HG03196 (cell line): ENCODE data around the gene TELO2.
"Not testable (repeated sequence)": the region's sequence is repeated elsewhere in the genome, so short reads cannot be mapped to it uniquely, and the experiment has no call there.

Experiments used
- ATAC-seq: cut with Tn5 transposase; IDR thresholded peaks from one replicate; pipeline ENCODE4 v1.9.1; 2021; ENCODE audit not compliant: unreplicated experiment

Gene TELO2

DNA sequence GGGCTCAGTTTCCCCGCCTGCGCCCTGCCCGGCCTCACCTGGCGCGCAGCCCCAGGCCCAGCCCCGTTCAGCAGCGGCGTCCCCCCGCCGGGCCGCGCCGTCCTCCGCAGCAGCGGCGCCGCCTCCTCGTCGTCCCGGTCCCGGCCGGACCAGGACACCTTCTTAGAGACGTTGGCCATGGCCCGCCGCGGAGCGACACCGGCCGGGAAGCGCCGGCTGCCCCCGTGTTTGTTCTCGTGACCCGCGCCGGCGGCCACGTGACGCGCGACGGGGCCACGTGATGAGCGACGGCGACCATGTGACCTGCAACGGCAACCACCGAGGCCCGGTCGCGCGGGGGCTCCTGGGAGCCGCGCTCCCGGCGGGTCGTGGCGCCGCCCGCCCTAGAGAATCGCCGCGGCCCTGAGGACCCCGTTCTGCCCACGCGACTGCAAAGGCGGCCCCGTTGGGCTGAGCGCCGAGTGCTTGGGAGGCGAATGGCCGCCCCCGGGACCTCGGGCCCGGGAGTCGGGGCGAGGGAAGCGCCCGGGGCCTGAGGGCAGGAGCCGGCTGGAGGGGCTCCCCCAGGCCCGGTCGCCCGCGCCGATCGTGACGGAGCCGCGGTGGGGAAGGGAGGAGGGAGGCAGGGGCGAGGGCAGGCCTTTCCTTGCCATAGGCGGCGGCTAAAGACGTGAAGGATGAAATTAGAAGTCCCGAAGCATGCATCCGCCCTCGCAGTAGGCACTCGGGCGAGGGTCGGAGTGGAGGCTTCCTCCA lies 18.2 kb upstream of the TELO2 start, which contains the start of gene CLCN7:
Gene CLCN7 (minus strand): TSS at position 233 of the 756 bp plus-strand sequence. CDS start 54 bp downstream, at position 179.
- peak; percentile 72 for ATAC-seq

DNA sequence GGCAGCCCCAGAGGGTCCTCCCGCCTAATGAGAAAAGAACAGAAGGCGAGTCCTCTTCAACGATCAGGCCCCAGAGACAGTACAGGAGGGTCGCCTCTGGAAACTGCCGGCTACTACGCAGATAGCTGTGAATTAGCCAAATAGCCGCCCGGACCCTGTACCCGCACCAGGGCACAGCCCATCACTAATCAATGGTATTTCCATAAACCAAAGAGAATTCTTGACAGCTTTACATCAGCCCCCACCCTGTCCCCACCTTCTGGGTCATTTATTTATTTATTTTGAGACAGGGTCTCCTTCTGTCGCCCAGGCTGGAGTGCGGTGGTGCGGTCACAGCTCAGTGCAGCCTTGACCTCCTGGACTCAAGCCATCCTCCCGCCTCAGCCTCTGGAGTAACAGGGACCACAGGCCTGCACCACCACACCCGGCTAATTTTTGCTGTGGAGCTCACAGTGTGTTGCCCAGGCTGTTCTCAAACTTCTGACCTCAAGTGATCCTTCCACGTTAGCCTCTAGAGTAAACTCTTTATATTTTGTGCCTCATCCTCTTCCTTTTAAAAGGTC lies 17.5 kb upstream of the TELO2 start:
- ATAC-seq: peak; percentile 13

DNA sequence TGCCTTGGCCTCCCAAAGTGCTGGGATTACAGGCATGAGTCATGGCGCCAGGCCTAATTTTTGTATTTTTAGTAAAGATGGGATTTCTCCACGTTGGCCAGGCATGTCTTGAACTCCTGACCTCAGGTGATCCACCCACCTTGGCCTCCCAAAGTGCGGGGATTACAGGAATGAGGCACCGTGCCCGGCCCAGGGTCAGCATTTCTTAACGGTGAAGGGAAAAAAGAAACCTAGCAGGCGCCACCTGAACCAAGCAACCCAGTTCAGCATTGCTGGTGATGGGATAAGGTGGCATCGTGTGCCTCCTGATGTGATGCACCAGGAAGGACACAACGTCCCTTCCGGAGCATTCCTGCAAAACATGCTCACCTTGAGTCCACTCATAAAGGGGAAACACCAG lies 16.1 kb upstream of the TELO2 start:
- no peak for ATAC-seq

DNA sequence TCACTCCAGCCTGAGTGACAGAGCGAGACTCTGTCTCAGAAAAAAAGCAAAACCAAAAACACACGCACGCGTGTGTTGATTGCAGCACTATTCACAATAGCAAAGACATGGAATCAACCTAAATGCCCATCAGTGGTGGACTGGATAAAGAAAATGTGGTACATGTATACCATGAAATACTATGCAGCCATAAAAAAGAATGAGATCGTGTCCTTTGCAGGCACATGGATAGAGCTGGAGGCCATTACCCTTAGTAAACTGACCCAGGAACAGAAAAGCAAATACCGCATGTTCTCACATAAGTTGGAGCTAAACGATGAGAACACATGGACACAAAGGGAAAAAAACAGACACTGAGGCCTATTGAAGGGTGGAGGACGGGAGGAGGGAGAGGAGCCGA lies 14.2 kb upstream of the TELO2 start:
- not testable (repeated sequence) for ATAC-seq

DNA sequence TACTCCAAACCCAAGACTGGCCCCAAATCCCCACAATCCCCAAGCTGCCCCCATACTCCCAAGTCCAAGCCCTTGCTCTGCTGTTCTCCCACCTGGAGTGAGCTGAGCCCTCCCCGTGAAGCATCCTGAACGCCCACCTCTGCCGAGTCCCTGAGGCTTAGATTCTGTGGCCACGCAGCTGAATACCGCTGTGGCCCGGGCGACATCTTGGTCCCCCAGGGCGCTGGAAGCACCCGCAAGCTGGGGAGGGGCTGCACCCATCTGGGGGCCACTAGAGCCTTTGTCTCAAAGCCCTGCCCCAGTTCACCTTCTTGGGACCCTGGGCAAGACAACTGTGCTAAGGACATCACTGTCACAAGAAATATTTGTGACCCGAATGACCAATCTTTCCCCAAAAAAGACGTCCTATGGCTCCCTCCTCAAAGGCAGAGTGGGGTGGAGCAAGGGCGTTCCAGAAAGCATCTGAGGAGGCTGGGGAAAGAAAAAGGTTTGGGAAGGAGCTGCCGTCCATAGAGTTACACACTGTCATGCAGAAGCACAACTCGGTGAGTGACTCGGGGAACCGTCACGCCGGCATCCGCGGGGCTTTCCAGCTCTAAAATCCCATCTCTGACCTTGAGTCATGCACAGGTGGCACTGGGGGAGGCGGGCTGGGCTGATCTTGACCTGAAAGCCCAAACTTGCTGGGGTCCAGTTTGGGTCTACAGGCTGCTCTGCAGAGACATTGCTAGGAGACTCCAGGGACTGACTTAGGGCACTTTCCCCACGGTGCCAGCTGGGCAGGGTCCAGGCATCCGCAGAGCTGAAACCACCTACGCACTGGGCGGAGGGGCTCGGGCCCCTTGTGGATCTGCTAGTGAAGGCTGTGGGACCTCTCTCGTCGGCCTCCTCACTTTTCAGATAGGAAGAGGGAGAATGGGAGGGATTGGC lies 11.0 kb upstream of the TELO2 start:
- ATAC-seq: no peak

DNA sequence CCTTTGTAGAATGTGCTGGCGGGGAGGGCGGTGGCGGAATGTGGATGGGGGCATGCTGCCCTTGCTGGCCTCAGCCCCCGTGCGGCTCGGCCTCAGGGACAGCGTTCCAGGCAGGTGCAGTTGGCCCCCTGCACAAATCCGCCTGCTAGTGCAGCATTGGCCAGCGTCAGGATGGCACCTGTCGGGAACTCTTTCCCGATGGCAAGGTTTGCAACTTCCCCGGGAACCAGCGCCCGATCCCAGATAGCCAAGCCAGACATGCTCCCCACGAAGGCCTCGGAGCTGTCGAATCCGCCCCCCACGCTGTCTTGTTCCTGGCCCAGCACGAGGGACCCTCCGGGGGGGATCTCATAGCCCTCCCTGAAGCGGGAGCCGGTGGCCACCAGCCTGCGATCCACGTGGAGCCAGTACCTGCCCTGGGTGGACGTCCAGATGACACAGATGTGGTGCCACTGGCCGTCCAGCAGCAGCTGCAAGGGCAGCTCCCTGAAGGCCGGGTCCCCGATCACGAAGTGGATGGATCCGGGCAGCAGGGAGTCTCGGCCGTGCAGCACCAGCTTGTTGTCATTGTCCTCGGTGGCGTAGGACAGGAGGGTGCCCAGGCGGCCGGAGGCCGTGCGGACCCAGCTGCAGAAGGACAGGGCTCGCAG lies 7.2 kb upstream of the TELO2 start:
- ATAC-seq: no peak

DNA sequence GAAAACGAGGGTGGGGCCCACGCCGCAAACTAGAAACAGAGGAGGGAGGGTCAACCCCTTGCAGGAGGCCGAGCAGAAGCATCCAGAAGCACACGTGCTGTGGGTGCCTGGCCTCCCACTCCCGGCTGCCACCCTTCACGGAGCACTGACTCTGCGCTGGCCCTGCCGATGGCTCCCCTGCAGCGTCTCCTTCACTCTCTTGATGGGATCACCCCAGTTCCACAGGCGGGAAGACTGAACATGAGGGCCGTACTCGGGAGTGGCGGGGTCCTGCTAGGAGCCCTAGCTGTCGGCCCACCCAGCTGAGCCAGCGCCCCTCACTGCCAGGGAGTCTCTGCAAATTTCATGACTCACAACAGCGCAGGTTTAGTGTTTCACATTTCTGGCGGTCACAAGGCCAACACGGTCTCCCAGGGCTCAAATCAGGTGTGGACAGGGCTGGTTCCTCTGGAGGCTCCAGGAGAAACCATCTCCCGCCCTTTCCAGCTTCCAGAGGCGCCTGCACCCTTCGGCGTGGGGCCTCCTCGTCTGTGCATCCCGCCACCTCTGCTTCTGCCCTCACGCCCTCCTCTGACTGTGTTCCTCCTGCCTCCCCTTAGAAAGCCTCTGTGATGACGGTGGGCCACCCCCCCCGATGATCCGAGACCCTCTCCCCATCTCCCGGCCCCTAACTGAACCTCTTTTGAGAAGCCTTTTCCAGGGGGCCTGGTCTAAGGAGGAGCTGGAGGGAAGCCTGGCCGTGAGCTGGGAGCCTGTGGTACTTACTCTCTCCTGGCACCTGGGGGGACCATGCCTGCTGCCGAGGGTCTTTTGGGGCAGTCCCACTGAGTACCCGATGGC lies 6.4 kb upstream of the TELO2 start:
- ATAC-seq: no peak

DNA sequence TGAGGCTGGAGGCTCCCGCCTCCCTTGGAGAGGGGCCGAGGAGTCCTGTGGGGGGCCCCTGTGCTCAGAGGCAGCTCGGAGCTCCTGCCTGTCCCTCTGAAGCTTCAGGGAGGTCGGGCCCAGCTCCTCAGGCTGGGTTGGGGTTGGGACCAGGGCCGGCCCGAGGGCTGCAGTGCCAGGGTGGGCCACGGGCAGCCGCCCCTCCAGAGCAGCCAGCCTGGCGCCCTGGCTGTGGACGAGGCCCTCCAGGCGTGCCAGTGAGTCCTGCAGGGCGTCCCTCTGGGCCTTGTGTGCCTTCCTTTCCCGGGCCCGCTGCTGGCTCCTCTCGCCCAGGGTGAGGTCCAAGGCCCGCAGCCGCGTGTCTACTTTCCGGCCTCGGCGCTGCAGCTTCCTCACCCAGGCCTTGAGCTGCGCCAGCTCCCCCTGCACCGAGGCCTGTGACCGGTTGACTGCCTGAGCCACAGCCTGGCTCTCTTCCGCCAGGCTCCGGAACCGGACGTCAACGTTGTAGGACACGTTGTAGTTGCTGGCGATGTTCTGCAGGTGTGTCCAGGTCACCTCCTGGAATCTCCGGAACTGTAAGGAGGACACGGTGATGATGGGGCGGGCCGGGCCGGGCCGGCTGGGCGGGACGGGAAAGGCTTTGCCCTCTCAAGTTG lies 5.6 kb upstream of the TELO2 start:
- ATAC-seq: no peak

DNA sequence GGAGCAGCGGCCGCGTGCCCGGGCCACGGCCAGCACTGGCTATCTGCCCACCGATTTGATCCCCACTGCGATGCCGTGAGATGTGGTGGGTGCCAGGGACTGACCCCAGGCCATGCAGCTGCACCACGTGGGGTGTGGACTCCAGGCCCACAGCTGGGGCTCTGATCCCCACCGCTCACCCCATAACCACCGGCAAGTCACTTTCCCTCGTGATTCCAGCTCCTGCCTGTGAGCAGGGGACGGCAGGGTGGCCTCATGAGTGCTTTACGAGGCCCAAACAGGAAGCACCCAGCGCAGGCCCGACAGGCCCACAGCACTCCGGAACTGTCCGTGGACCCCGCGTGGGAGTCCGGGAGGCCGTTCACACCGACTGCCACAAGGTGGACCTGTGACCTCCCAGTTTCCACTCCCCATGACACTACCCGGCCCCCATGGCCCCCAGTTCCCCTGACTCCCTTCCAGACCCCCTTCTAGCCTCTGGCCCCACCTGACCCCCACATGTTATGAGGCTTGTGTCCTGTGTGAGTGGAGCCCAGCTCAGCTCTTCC lies 5.0 kb upstream of the TELO2 start:
- no peak for ATAC-seq

DNA sequence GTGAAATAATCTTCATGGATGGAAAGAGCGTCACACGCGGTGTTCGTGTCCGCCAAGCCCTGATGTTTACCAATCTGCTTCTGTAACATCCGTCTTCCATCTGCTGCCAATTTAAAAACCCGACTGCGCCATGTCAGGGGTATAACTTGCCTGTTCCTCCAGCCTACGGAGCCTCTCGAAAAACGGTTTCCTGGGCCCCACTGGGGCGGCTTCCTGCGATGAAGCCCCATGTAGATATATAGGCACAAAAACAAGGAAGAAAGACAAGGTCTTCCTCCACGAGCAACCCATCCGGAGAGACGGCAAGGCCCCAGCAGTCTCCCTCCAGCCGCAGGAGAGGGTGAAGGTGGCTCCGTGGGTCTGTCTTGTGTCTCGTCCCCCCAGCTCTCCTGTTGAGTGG lies 4.5 kb upstream of the TELO2 start, which contains the start of gene PTX4:
Gene PTX4 (minus strand): TSS at position 326 of the 400 bp plus-strand sequence. CDS start 35 bp downstream, at position 291.
- no peak for ATAC-seq

DNA sequence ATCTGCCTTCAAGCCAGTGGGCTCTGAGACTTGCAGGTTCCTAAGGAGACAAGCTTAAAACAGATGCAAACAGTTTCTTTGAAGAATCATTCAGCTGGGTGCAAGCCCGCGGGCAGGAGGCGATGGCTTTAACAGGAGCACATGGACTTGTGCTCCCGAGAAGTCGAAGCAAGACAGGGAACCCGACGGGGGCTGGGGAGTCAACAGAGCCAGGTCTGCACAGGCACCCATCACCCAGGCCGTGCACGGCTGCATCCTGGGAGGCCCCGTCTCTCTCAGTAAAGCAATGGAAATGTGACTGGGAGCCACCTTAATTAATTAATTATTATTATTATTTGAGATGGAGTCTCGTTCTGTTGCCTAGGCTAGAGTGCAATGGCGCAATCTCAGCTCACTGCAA lies 4.1 kb upstream of the TELO2 start:
- ATAC-seq: no peak

DNA sequence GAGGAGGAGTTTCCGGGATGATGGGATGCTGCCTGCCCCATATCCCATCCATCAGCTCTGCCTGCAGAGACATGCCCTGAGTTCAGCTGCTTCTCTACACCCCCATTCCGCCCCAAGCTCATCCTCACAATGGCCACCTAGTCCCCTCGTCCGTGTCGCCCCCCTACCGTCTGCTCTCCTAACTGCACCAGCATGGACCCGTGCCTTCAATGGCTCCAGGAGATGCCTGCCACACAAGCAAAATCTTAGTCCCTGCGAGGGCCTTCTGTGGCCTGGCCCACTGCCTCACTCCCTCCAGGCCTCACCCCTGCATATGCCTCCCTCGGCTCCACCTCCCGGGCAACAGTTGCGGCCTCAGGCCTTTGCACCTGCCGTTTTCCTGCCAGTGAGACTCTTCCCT lies 1.8 kb upstream of the TELO2 start:
- ATAC-seq: no peak

DNA sequence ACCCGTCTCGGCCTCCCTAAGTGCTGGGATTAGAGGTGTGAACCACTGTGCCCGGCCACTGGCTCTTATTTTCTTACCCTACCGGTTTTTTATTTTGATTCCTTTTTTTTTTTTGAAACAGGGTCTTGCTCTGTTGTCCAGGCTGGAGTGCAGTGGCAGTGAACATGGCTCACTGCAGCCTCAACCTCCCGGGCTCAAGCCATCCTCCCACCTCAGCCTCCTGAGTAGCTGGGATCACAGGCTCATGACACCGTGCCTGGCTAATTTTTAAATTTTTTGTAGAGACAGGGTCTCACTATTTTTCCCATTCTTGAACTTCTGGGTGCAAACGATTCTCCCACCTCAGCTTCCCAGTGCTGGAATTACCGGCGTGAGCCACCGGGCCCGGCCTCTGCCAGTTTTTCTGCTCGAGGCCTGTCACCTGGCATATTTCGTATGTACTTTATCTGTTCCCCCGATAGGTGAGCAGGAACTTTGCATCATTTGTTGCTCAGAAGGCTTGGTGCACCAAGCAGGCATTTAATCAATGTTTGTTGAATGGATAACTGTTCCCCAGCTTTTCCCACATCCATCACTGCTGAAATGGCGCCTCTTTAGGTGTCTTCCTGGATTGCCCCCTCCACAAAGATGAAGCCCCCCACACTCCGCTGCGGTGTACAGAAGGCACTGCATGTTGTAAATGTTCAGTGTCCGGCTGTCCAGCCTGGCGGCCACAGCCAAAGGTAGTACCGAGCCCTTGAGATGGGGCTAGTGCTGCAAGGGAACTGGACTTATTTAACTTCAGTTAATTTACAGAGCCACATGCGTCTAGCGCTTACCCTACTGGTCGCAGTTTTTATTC lies 858 bp upstream of the TELO2 start:
- no peak for ATAC-seq

DNA sequence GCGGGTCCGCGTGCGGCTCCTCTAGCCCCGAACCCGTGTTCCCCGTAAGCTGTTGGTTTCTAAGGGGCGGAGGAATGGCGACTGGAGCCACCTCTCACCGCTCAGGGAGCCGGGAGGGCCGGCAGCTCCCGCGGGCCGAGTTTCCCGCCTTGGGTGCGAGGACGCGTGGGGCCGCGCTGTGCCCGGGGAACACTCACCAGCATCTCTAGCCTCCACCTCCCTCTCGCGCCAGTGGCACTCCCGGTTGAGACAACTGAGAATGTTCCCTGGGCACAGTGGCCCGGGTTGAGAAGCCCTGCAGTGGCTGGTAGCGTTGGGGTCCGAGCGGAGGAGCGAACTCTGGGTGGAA lies 560 bp downstream of the TELO2 start:
- no peak for ATAC-seq

DNA sequence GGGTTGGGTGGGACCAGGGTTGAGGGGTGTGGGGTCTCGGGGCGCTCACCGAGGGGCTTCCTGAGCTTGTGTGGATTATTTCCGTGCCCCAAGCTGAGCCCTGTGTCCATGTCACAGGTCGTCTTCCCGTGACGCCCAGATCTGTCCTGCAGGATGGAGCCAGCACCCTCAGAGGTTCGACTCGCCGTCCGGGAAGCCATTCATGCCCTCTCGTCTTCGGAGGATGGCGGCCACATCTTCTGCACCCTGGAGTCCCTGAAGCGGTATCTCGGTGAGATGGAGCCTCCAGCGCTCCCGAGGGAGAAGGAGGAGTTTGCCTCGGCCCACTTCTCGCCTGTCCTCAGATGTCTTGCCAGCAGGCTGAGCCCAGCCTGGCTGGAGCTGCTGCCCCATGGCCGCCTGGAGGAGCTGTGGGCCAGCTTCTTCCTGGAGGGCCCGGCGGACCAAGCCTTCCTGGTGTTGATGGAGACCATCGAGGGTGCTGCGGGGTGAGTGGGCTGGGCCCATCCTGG lies 1.0 kb downstream of the TELO2 start:
- ATAC-seq: no peak

DNA sequence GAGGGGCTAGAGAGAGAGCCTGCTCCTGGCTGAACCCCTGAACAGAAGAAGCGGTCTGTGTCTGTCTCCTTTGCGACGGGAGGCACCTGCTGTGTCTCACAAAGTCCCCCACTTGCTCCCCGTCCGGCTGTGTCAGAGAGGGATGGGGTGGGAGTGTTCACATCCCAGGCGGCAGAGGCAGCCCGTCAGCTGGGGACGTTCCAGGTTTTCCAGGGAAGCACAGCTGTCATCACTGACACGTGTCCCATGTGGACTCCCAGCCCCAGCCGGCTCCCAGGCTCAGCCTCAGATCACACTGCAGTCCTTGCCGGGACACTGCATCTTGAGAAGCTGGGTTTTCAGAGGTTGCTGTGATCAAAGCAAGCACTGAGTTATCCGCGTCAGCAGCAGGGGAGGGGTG lies 1.6 kb downstream of the TELO2 start:
- no peak for ATAC-seq

DNA sequence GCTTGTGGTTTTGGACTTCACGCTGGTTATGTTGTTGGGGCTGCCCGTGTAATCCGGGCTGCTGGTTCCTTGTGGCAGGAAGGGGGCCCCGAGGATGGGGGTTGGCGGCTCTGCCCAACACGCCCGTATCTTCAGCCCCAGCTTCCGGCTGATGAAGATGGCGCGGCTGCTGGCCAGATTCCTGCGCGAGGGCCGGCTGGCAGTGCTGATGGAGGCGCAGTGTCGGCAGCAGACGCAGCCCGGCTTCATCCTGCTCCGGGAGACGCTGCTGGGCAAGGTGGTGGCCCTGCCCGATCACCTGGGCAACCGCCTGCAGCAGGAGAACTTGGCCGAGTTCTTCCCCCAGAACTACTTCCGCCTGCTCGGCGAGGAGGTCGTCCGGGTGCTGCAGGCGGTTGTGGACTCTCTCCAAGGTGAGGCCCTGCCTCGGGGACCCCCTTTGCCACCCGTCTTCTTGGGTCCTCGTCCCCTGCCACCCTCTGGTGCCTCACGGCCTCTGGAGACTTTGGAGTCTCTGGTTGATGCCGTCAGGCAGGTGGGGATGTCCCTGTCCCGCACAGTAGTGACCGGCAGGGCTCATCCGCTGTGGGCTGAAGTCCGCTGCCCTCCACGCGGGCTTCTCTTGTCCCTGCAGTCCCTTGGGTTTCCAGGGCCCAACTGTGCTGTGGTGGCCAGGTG lies 2.2 kb downstream of the TELO2 start:
- no peak for ATAC-seq

DNA sequence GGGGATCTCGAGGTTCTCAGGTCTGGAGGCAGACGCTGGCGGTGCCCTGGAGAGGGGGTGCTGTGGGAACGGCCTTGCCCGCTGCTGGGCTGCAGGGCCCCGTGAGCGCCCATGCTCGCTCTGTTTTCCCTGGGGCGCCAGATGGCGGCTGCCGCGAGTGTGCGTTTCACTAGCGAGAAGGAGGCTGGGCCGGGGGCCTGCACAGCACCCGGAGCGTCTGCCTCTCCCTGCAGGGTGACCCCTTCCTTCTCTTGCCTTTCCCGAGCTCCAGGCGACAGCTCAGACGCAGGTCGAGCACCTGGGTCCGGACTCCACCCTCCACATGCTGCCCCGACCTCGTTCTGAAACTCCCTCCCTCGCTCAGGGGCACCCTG lies 2.7 kb downstream of the TELO2 start:
- no peak for ATAC-seq
